Measurements from ENCODE around the gene WDFY2. TPM values are rescaled to one million over a fixed set of nuclear protein-coding genes. Genes with fewer than 3 reads are reported as not detected.
"Not testable (repeated sequence)": the region's sequence is repeated elsewhere in the genome, so short reads cannot be mapped to it uniquely, and the experiment has no call there.

WDFY2 gene
- total RNA-seq, 1 donor from 2014 or later = 24.8 TPM

- no peak for DNase-seq
These were observed 20.0 kb upstream of the WDFY2 start for GRCh38 chr13:51564252-51564651.

DNA sequence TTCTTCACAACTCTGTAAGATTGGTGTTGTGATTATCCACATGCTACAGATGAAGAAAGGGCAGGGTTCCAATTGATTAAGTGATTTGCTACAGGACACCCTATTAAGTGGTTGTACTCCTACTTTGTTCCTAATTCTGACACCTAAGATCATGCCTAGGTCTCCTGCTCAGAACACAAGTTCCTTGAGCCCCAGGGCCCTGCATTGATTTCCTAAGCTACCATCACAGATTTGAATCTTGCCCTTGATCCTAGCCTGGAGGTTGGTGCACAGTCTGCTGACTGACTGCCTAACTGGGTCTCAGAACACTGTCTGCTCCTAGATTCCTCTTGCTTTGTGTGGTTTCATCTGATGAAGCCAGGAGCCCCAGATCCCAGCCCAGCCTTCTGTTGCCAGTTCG lies 19.6 kb upstream of the WDFY2 start:
- DNase-seq = no peak

DNA sequence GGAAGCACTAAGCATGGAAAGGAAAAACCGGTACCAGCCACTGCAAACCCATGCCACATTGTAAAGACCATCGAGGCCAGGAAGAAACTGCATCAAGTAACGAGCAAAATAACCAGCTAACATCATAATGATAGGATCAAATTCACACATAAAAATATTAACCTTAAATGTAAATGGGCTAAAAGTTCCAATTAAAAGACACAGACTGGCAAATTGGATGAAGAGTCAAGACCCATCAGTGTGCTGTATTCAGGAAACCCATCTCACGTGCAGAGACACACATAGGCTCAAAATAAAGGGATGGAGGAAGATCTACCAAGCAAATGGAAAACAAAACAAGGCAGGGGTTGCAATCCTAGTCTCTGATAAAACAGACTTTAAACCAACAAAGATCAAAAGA lies 15.3 kb upstream of the WDFY2 start:
- not testable (repeated sequence) for DNase-seq

GRCh38 chr13:51576754-51577153 lies 7.5 kb upstream of the WDFY2 start:
- no peak for DNase-seq

GRCh38 chr13:51577690-51578089 lies 6.6 kb upstream of the WDFY2 start:
- no peak for DNase-seq

GRCh38 chr13:51579676-51580075 lies 4.6 kb upstream of the WDFY2 start:
- DNase-seq = no peak

DNA sequence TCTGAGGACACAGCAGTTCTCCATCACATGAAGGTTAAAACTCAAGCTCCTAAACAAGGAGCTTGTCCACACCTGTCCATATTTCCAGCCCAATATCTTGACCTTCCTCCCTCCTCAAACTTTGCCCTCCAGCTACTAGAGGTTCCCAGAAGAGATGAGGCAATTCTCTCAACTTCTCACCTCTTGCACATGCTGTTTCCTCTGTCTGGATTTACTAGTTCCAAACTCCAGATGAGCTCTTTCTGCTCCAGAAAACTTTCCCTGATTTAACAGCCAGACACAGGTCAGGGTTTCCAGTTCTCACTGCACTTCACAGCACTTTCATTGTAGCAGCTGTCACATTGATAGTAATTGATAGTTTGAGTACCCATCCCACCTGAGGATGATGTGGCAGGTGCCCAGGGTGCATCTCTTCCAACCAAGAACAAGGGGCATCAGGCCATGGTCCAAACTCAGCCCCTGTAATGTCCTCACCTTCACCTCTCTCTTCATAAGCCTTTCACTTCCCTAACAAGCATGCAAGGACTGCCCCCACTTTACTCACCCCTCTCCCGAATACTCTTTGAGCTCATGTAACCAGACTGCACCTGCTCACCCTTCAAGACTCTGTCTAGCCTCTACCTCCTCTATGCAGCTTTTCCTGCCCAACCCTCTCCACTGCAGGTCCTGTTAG lies 3.0 kb upstream of the WDFY2 start:
- DNase-seq = no peak

DNA sequence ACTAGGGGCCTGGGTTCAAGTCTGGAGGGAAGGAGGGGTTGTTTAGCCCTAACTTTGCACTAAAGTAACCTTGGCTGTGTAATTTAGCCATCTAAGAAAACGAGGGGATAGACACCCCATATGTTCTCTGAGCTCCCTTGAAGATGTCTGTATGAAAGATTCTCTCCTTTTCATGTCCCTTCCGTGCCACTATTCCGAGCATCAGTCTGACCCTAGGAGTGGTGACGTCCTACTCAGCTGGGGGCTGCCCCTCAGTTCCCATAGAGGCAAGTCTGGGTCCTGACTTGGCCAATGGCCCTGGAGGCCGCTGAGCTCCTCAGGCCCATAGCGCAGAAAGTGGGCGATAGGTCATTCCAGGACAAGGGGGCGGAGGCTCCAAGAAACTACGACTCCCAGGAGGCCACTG lies 790 bp upstream of the WDFY2 start:
- DNase-seq = no peak

GRCh38 chr13:51584731-51585672 lies 740 bp downstream of the WDFY2 start:
- DNase-seq = peak; percentile 80

DNA sequence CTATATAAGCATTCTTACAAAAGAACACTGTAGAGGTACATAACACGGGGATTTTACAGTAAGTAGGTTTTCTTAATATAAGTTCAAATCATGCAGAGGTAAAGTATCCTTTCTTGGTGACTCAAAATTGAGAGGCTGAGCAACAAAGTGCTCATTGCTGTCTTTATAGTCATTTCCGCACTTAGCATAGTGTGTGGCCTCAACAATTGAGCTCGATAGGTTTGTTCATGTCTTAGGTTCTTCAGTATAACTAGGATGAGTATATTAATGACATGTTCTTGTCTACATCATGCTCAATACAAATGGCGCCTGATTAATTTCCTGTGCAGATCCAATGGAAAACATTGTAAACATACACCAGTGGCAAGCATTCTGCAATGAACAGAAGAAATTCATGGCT lies 1.4 kb downstream of the WDFY2 start:
- no peak for DNase-seq

DNA sequence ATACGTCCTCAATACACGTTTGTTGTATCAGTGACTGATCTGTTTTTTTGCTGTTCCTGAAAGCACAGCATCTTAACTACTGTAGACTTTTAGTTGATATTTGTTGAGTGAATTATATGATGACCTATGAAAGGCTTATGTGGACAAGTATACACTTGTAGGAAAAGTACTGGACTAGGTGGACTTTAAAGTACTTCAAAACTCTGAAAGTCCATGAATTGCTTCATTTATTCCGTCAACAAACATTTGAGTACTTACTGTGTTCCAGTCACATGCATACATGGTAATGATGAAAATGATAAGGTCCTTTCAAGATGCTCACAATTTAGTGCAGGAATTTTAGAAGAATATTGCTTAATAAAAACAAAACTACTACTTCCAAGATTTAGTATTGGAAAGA lies 3.1 kb downstream of the WDFY2 start:
- DNase-seq = no peak

- no peak for DNase-seq
These were observed 4.2 kb downstream of the WDFY2 start for GRCh38 chr13:51588406-51588949.

- no peak for DNase-seq
These were observed 5.5 kb downstream of the WDFY2 start for GRCh38 chr13:51589793-51590192.

GRCh38 chr13:51590231-51590970 lies 6.1 kb downstream of the WDFY2 start:
- no peak for DNase-seq

DNA sequence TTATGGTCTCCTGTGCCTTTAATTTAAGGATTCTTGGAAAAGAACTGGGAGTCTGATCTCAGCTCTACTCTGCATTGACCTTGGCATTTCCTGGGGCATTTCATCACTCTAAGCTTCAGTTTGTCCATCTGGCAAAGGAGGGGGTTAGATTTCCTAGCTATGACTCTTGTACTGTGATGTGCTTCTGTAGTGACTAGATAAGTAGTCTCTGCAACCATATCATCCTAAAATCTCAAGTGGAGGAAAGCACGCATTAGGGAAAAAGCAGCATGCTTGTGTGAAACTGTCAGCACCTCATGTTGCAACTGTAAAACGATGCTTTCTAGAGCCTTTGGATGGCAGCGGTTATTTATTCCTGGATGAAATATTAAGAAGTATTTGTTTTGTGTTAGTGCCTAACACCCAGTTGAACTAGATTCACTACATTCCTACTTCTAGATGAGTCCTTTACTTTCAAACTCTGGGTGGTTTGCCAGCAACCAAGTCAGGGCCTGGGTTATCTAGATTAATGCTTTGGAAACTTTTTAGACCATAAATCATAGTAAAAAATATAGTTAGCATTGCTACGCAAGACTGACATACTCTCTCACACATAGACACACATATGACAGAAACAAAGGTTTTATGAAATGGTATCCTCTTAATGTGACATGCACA lies 6.8 kb downstream of the WDFY2 start:
- DNase-seq = peak; percentile 63

- DNase-seq = not testable (repeated sequence)
These were observed 7.7 kb downstream of the WDFY2 start for GRCh38 chr13:51591938-51592337.

DNA sequence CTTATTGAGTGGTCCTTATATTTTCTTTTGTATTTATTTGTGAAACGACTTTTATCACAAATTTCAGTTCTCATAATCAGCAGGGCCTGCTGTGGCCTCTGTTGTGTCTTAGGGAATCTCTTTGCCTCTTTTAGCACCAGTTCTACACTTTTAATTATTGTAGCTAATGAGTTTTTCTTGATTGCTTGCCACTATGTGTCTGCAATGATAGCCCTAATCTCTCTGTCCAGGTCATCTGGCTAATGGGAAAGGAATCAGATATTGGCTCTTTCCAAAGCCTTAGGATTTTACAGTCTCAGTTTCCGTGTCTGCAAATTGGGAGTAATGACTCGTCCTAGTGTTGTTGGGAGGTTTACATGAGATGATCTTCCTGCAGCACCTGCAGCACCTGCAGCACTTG lies 10.2 kb downstream of the WDFY2 start:
- no peak for DNase-seq

GRCh38 chr13:51595416-51595815 lies 11.2 kb downstream of the WDFY2 start:
- DNase-seq = no peak

- no peak for DNase-seq
These were observed 12.3 kb downstream of the WDFY2 start for GRCh38 chr13:51596541-51596940.

- no peak for DNase-seq
These were observed 15.3 kb downstream of the WDFY2 start for GRCh38 chr13:51599444-51600176.

DNA sequence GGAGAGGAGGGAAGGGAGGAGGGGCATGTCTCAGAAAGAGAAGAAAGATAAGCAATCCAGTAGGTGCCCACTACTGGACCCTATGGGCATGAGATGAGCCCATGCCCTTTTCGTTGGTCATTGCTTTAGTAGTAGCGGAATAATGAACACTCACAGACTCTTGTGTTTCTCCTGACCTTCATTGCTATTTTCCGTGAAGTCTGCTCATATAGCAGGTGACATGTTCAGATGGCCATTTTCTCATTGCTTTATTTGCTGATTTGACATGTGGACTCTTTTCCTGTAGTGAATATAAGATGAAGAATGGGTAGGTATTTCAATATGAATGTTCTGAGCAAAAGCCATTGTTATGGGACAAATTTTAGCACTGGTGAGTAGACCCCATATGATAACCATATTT lies 16.4 kb downstream of the WDFY2 start:
- no peak for DNase-seq

Measured in tongue (tissue), 2 donors.